Suprapubic skin (tissue), 4 donors: ENCODE data around the gene EPHA6. TPM values are rescaled to one million over a fixed set of nuclear protein-coding genes. Genes with fewer than 3 reads are reported as not detected.

Experiments
- DNase-seq, 2 donors: peaks; one replicate each; pipeline ENCODE4 v3.0.0-alpha.2; 2019; ENCODE audit warnings: low spot score in 2 of 2
- H3K27ac ChIP-seq: fragments of 200-600 bp; sonication (generic); one replicate; pipeline ENCODE4 v1.5.1; 2019
- H3K27me3 ChIP-seq: fragments of 200-600 bp; sonication (generic); one replicate; pipeline ENCODE4 v1.5.1; 2019
- H3K36me3 ChIP-seq: fragments of 200-600 bp; sonication (generic); one replicate; pipeline ENCODE4 v1.5.1; 2019
- H3K4me1 ChIP-seq: fragments of 200-600 bp; sonication (generic); one replicate; pipeline ENCODE4 v1.5.1; 2019
- H3K4me3 ChIP-seq: fragments of 200-600 bp; sonication (generic); one replicate; pipeline ENCODE4 v1.5.1; 2019; ENCODE audit warnings: mild to moderate bottlenecking
- H3K9me3 ChIP-seq: fragments of 200-600 bp; sonication (generic); one replicate; pipeline ENCODE4 v1.5.1; 2019
- EP300 ChIP-seq: sonication (generic); formaldehyde crosslinking; IDR thresholded peaks from one replicate; pipeline ENCODE4 v1.6.1; 2017; ENCODE audit warnings: antibody characterized with exemption
- POLR2A ChIP-seq, 2 donors: fragments of 450-650 bp; IDR thresholded peaks; one replicate each; pipeline ENCODE4 v1.6.1; 2017; ENCODE audit warnings: antibody characterized with exemption in 2 of 2, mild to moderate bottlenecking in 2 of 2, moderate library complexity in 2 of 2
- POLR2AphosphoS5 ChIP-seq, 3 donors: sonication (generic); formaldehyde crosslinking; IDR thresholded peaks; one replicate each; pipeline ENCODE4 v1.6.1; 2017; ENCODE audit warnings: antibody characterized with exemption in 3 of 3
- WGBS: methylation state at CpG from one replicate; pipeline ENCODE4 v1.1.5; 2018; 5-methylcytosine and 5-hydroxymethylcytosine counted together
- total RNA-seq, 4 donors: library from RNA; depleted of rRNA; stranded (reverse); fragments of >200 nt; gene quantifications; one replicate each; pipeline ENCODE4 v1.1.0, GENCODE V29; 2016
- TF ChIP-seq, protein P1 (sequence below), 2 donors: fragments of 200-600 bp in 1 of 2; fragments of 450-650 bp in 1 of 2; sonication (generic) in 1 of 2; IDR thresholded peaks; one replicate each; pipeline ENCODE4 v1.5.1; 2016 to 2019; ENCODE audit warnings: antibody characterized with exemption in 2 of 2, mild to moderate bottlenecking in 1 of 2, moderate library complexity in 1 of 2

The EPHA6 gene
- total RNA-seq, 4 donors from 2014 or later: not detected

DNA sequence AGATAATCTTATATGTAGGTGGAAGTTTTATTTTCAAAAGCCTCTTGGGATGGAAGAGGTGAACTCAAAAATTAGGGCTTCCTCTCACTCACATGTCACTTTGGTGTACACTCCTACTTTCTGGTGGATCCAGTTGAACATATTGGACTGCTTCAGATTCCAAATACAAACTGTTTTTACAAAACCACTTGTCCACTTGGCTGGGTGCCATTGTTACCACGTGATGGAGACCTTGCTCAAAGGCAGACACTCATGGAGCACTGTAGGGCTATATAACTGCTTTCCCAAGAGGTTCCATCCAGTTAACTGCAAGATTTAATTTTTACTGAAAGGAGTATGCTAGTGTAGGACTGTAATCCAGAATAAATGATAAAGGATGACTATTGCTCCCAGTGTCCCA is 307.0 kb downstream of the EPHA6 start:
- WGBS: 53% methylated on average over 1 of the region's 1 CpG
- DNase-seq: no peak
- Histone ChIP-seq H3K36me3 (no peaks in the 10 kb centered on the region), H3K27ac (no peak overlapping the region), H3K9me3 (no peaks in the 10 kb centered on the region), H3K4me3 (no peak overlapping the region), H3K27me3 (no peaks in the 10 kb centered on the region), H3K4me1 (no peaks in the 10 kb centered on the region)
- no peak for TF ChIP-seq POLR2AphosphoS5 (IDR thresholded peaks at IDR 0.05)
- TF ChIP-seq, protein P1, sequence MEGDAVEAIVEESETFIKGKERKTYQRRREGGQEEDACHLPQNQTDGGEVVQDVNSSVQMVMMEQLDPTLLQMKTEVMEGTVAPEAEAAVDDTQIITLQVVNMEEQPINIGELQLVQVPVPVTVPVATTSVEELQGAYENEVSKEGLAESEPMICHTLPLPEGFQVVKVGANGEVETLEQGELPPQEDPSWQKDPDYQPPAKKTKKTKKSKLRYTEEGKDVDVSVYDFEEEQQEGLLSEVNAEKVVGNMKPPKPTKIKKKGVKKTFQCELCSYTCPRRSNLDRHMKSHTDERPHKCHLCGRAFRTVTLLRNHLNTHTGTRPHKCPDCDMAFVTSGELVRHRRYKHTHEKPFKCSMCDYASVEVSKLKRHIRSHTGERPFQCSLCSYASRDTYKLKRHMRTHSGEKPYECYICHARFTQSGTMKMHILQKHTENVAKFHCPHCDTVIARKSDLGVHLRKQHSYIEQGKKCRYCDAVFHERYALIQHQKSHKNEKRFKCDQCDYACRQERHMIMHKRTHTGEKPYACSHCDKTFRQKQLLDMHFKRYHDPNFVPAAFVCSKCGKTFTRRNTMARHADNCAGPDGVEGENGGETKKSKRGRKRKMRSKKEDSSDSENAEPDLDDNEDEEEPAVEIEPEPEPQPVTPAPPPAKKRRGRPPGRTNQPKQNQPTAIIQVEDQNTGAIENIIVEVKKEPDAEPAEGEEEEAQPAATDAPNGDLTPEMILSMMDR (IDR thresholded peaks at IDR 0.05): no peak
- TF ChIP-seq EP300: no peak
- no peak for TF ChIP-seq POLR2A (IDR thresholded peaks at IDR 0.05)

DNA sequence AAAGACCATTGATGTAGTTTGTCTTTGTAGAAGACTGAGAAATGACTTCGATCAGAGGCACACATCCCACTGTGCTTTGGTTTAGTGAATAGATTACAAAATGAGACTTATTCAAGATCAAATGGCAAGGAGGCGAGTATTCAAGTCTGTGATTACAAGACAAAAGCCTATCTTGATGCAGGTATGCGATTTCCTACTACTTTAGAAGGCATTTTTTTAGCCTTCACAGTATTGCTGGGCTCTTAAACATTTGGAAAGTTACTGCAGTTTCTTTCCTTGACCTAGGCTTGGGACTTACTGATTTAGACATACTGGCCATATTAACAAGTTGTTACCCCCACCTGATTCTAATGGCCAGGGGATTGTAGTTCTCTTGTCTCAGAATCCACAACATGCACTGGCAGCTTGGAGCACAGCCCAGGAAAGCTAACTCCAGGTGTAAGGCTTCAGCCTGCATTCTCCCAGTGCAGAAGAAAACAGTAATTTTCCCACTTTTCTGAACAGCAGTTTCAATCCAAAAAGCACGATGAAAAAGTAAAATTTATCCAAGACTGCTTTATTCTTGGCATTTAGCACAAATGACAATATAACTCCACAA is 311.6 kb downstream of the EPHA6 start:
- WGBS: 43% methylated on average over 4 of the region's 4 CpGs
- H3K27ac ChIP-seq: no peak overlapping the region

DNA sequence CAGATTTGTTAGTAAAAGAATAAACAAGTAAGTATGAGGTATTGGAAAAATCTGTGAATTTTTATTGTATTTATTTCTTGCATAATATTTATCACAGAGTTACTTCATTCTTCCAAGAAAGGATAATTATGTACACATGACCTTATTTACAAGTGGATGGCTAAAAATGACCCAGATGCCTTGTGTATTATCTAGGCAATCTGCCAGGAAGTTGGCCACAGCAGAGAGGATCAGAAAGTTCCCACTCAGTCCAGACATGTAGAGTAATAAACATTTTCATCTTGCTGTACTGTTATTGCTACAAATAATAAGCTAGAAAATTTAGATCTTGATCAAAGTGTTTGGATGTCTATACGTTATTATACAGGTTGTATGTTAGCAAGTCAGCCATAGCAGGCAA is 317.1 kb downstream of the EPHA6 start:
- 53% methylated on average over 1 of the region's 1 CpG for WGBS
- Histone ChIP-seq H3K4me3 (no peak overlapping the region), H3K9me3 (no peaks in the 10 kb centered on the region), H3K27me3 (no peaks in the 10 kb centered on the region), H3K4me1 (peaks cover 2% of the 10 kb centered on the region), H3K27ac (no peak overlapping the region), H3K36me3 (no peaks in the 10 kb centered on the region)
- DNase-seq: no peak
- no peak for TF ChIP-seq POLR2A (IDR thresholded peaks at IDR 0.05)
- TF ChIP-seq, protein P1 (IDR thresholded peaks at IDR 0.05): no peak

More for the DNA sequence above, 311.6 kb downstream of the EPHA6 start:
- Histone ChIP-seq H3K4me3 (no peak overlapping the region), H3K9me3 (no peaks in the 10 kb centered on the region), H3K27me3 (no peaks in the 10 kb centered on the region), H3K4me1 (no peaks in the 10 kb centered on the region), H3K36me3 (no peaks in the 10 kb centered on the region)
- TF ChIP-seq POLR2A (IDR thresholded peaks at IDR 0.05): no peak
- TF ChIP-seq POLR2AphosphoS5 (IDR thresholded peaks at IDR 0.05): no peak
- TF ChIP-seq, protein P1 (IDR thresholded peaks at IDR 0.05): no peak
- TF ChIP-seq EP300: no peak
- no peak for DNase-seq

DNA sequence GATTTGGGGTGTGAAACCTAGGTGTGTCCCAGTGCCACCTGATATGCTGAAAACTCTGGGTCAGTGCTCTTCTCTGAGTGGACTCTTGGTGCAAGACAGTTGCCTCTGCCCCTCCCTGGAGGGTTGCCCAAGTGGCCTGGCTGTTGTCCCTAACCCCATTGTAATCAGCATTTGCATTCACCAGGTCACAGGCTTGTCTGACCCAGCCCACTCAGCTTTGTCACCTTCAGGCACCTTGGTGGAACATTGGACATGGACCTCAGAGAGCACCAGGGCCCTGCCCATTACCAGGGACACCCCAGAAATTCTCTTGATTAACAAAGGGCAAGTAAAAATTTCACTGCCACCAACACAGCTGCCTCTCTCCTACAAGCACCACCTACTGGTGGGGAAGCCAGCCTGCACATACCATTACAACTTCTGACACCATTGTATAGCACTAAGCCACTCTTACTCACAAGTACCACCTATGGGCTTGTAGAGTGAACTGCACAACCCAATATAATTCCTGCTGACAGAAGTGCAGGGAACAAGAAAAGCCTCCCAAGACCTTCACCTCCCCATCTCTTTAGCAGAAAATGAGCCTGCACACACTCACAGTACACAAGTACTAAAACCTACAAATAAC is 324.6 kb downstream of the EPHA6 start:
- no peak for TF ChIP-seq POLR2A (IDR thresholded peaks at IDR 0.05)
- TF ChIP-seq EP300: no peak
- TF ChIP-seq, protein P1 (IDR thresholded peaks at IDR 0.05): no peak
- TF ChIP-seq POLR2AphosphoS5 (IDR thresholded peaks at IDR 0.05): no peak
- Histone ChIP-seq H3K4me3 (no peak overlapping the region), H3K27ac (no peak overlapping the region), H3K4me1 (no peaks in the 10 kb centered on the region), H3K9me3 (peaks cover 14% of the 10 kb centered on the region), H3K36me3 (no peaks in the 10 kb centered on the region), H3K27me3 (no peaks in the 10 kb centered on the region)
- no peak for DNase-seq

DNA sequence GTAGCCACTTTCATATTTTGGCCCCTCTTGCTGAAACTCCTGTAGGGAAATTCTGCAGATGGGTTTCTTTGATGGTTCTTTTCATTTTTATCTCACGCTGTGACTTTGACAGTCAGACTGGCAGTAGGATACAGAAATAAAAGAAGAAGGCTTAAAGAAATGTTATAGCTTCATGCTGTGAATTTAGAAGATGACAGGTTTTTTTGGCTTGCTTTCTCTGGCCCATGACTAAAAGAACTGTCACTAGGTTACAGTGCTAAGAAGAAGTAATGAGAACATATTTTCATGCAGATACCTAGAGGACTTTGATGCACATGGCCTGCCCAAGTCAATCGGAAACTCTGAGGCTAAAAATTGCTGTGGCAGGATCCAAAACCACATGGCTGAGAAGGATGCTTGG is 334.5 kb downstream of the EPHA6 start:
- Histone ChIP-seq H3K4me1 (no peaks in the 10 kb centered on the region), H3K27ac (no peak overlapping the region), H3K36me3 (no peaks in the 10 kb centered on the region), H3K27me3 (no peaks in the 10 kb centered on the region), H3K9me3 (no peaks in the 10 kb centered on the region), H3K4me3 (no peak overlapping the region)
- TF ChIP-seq POLR2A (IDR thresholded peaks at IDR 0.05): no peak
- TF ChIP-seq, protein P1 (IDR thresholded peaks at IDR 0.05): no peak
- TF ChIP-seq POLR2AphosphoS5 (IDR thresholded peaks at IDR 0.05): no peak
- TF ChIP-seq EP300: no peak
- 80% methylated on average over 2 of the region's 2 CpGs for WGBS
- DNase-seq: no peak
